ENCODE results near the gene BMP7. TPM values are rescaled to one million over a fixed set of nuclear protein-coding genes. Genes with fewer than 3 reads are reported as not detected.
"Not testable (repeated sequence)": the region's sequence is repeated elsewhere in the genome, so short reads cannot be mapped to it uniquely, and the experiment has no call there.

BMP7 gene
- total and polyA plus RNA-seq, 10 donors, result 0.26 to 1.5 (median 0.75) TPM; not detected in 1

DNA sequence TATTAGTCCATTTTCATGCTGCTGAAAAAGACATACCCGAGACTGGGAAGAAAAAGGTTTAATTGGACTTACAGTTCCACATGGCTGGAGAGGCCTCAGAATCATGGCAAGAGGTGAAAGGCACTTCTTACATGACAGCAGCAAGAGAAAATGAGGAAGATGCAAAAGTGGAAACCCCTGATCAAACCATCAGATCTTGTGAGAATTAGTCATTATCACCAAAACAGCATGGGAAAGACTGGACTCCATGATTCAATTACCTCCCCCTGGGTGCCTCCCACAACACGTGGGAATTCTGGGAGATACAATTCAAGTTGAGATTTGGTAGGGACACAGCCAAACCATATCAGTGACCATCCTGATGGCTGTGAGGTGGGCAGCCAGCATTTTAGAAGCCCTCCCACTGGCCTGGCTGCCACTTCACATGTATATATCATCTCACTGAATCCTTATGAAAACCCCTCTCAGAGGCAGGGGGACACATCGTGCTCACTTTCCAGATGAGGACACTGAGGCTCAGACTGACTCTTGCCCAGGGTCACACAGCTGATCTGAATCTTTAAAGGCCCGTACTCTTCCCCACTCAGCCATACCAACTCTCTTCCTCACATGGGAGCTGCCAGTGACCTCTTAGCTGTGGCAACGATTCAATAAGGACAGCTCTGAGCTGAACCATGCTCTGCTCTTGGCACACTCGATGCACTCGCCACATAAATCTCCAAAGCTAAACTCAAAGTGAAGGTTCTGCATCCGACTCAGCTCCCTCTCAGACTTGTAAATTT is 25.7 kb downstream of the BMP7 start:
- H3K9me3 ChIP-seq, result peaks cover 0 to 9% (median 0%) of the 10 kb centered on the region in 8 donors
- no peak overlapping the region for H3K27ac ChIP-seq
- H3K27me3 ChIP-seq (replicated peaks in 1 of 7), result peaks cover 0 to 22% (median 0%) of the 10 kb centered on the region in 7 donors
- H3K4me1 ChIP-seq, result no peaks in the 10 kb centered on the region
- no peak overlapping the region for H3K4me3 ChIP-seq
- DNase-seq, result no peak
- WGBS, 5 donors, result 65 to 85% (median 73%) methylated on average over 8 of the region's 8 CpGs
- no peak for TF ChIP-seq POLR2A (IDR thresholded peaks at IDR 0.05)
- TF ChIP-seq, protein P1, sequence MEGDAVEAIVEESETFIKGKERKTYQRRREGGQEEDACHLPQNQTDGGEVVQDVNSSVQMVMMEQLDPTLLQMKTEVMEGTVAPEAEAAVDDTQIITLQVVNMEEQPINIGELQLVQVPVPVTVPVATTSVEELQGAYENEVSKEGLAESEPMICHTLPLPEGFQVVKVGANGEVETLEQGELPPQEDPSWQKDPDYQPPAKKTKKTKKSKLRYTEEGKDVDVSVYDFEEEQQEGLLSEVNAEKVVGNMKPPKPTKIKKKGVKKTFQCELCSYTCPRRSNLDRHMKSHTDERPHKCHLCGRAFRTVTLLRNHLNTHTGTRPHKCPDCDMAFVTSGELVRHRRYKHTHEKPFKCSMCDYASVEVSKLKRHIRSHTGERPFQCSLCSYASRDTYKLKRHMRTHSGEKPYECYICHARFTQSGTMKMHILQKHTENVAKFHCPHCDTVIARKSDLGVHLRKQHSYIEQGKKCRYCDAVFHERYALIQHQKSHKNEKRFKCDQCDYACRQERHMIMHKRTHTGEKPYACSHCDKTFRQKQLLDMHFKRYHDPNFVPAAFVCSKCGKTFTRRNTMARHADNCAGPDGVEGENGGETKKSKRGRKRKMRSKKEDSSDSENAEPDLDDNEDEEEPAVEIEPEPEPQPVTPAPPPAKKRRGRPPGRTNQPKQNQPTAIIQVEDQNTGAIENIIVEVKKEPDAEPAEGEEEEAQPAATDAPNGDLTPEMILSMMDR (IDR thresholded peaks at IDR 0.05 in 8 of 11, conservative IDR thresholded peaks at IDR 0.05 in 3 of 11), result no peak
- no peak for TF ChIP-seq POLR2AphosphoS5 (IDR thresholded peaks at IDR 0.05)
- no peaks in the 10 kb centered on the region for H3K36me3 ChIP-seq
- intact Hi-C loops (cut with DNase I; ENCODE audit: low total_unique reads), result no loop called here

DNA sequence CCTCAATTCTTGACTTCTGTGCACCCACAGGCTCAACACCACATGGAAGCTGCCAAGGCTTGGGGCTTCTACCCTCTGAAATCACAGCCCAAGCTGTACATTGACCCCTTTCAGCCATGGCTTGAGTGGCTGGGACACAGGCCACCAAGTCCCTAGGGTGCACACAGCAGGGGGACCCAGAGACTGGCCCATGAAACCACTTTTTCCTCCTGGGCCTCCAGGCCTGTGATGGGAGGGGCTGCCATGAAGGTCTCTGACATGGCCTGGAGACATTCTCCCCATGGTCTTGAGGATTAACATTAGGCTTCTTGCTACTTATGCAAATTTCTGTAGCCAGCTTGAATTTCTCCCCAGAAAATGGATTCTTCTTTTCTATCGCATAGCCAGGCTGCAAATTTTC is 26.7 kb downstream of the BMP7 start:
- H3K9me3 ChIP-seq; H3K4me3 ChIP-seq; DNase-seq; H3K36me3 ChIP-seq; H3K27ac ChIP-seq; H3K4me1 ChIP-seq; intact Hi-C loops (cut with DNase I; ENCODE audit: low total_unique reads): not testable (repeated sequence)
- peaks cover 0 to 23% (median 0%) of the 10 kb centered on the region in 7 donors for H3K27me3 ChIP-seq (replicated peaks in 1 of 7)
- WGBS, 5 donors, result 89 to 100% (median 96%) methylated on average over 1 of the region's 1 CpG

GRCh38 chr20:57239324-57239723 is 27.1 kb downstream of the BMP7 start:
- H3K27ac ChIP-seq; H3K36me3 ChIP-seq; H3K4me3 ChIP-seq; DNase-seq; H3K4me1 ChIP-seq; intact Hi-C loops (cut with DNase I; ENCODE audit: low total_unique reads); H3K9me3 ChIP-seq: not testable (repeated sequence)
- 65 to 81% (median 71%) methylated on average over 3 to 4 of the region's 4 CpGs for WGBS, 5 donors
- H3K27me3 ChIP-seq (replicated peaks in 1 of 7), result peaks cover 0 to 23% (median 0%) of the 10 kb centered on the region in 7 donors

- TF ChIP-seq POLR2A (IDR thresholded peaks at IDR 0.05), result no peak
- TF ChIP-seq, protein P1 (IDR thresholded peaks at IDR 0.05 in 8 of 11, conservative IDR thresholded peaks at IDR 0.05 in 3 of 11), result no peak
- TF ChIP-seq POLR2AphosphoS5 (IDR thresholded peaks at IDR 0.05), result no peak
Observed at GRCh38 chr20:57238089-57238488, 28.4 kb downstream of the BMP7 start.

GRCh38 chr20:57237585-57237953 is 28.9 kb downstream of the BMP7 start:
- H3K36me3 ChIP-seq, result no peaks in the 10 kb centered on the region
- TF ChIP-seq POLR2AphosphoS5 (IDR thresholded peaks at IDR 0.05), result no peak
- TF ChIP-seq POLR2A (IDR thresholded peaks at IDR 0.05), result no peak
- TF ChIP-seq, protein P1 (IDR thresholded peaks at IDR 0.05 in 8 of 11, conservative IDR thresholded peaks at IDR 0.05 in 3 of 11), result no peak
- H3K9me3 ChIP-seq, result peaks cover 0 to 9% (median 0%) of the 10 kb centered on the region in 8 donors
- no peak overlapping the region for H3K27ac ChIP-seq
- DNase-seq, result no peak
- no peaks in the 10 kb centered on the region for H3K4me1 ChIP-seq
- no peak overlapping the region for H3K4me3 ChIP-seq
- 84 to 93% (median 86%) methylated on average over 3 of the region's 3 CpGs for WGBS, 5 donors
- intact Hi-C loops (cut with DNase I; ENCODE audit: low total_unique reads), result no loop called here
- H3K27me3 ChIP-seq (replicated peaks in 1 of 7), result peaks cover 0 to 36% (median 0%) of the 10 kb centered on the region in 7 donors

More at GRCh38 chr20:57238089-57238488, 28.4 kb downstream of the BMP7 start:
- Histone ChIP-seq H3K4me3 (no peak overlapping the region), H3K36me3 (no peaks in the 10 kb centered on the region), H3K27me3 (replicated peaks in 1 of 7) (peaks cover 0 to 35% (median 0%) of the 10 kb centered on the region in 7 donors), H3K4me1 (no peaks in the 10 kb centered on the region), H3K9me3 (peaks cover 0 to 9% (median 0%) of the 10 kb centered on the region in 8 donors), H3K27ac (no peak overlapping the region)
- WGBS, 5 donors, result 90 to 97% (median 90%) methylated on average over 4 of the region's 4 CpGs
- DNase-seq, result no peak
- intact Hi-C loops (cut with DNase I; ENCODE audit: low total_unique reads), result no loop called here

All from spleen (tissue), 11 donors.